Stimulated activated effector memory CD8-positive, alpha-beta T cell treated with anti-CD3 and anti-CD28 coated beads, Interleukin-12 subunit alpha, Interleukin-12 subunit beta, amount 100 ng/mL, for 72 hours (primary cell): Measurements from ENCODE around the gene PLAAT1.
A peak's percentile ranks its signal among the peaks of the same experiment; 100 is the strongest.

Source experiments
- ATAC-seq: fragments of 150-1000 bp; cut with Tn5 transposase; 2 replicates; pipeline ENCODE4 v1.10.0; 2021
- DNase-seq, 2 donors: peaks; one replicate each; pipeline ENCODE4 v3.0.0; 2021 to 2022; ENCODE audit warnings: low spot score in 2 of 2
- H3K27ac Mint-ChIP-seq: one replicate; pipeline ENCODE4 v1.8.0; 2022; ENCODE audit warnings: mild to moderate bottlenecking, mixed read lengths
- H3K36me3 Mint-ChIP-seq: one replicate; pipeline ENCODE4 v1.8.0; 2022; ENCODE audit warnings: mild to moderate bottlenecking, mixed read lengths
- H3K4me1 Mint-ChIP-seq: one replicate; pipeline ENCODE4 v1.8.0; 2022; ENCODE audit warnings: mixed read lengths
- H3K4me3 Mint-ChIP-seq: one replicate; pipeline ENCODE4 v1.8.0; 2022; ENCODE audit warnings: mild to moderate bottlenecking, mixed read lengths
- H3K9me3 Mint-ChIP-seq: one replicate; pipeline ENCODE4 v1.8.0; 2022; ENCODE audit warnings: mixed read lengths

Gene PLAAT1

GRCh38 chr3:193240850-193241706 is at the start of gene PLAAT1:
Gene PLAAT1, plus strand, starts transcription at chr3:193241222. Its CDS starts 14,429 bp downstream, at chr3:193255651.
- Mint-ChIP-seq H3K4me1 (no peaks in the 10 kb centered on the region), H3K27ac (no peak within 1 kb of the TSS), H3K36me3 (no peaks in the 10 kb centered on the region), H3K9me3 (peaks cover 2% of the 10 kb centered on the region), H3K4me3 (no peak within 1 kb of the TSS)
- no peak for DNase-seq
- ATAC-seq = peak; percentile 46

- Mint-ChIP-seq H3K36me3 (no peaks in the 10 kb centered on the region), H3K4me1 (no peaks in the 10 kb centered on the region), H3K4me3 (no peak overlapping the region), H3K9me3 (peaks cover 4% of the 10 kb centered on the region), H3K27ac (no peak overlapping the region)
- no peak for DNase-seq
- no peak for ATAC-seq
Observed at GRCh38 chr3:193194371-193194770, 46.7 kb upstream of the PLAAT1 start.

GRCh38 chr3:193196746-193197145 is 44.3 kb upstream of the PLAAT1 start:
- Mint-ChIP-seq H3K4me3 (no peak overlapping the region), H3K9me3 (no peaks in the 10 kb centered on the region), H3K36me3 (no peaks in the 10 kb centered on the region), H3K27ac (no peak overlapping the region), H3K4me1 (no peaks in the 10 kb centered on the region)
- DNase-seq = no peak
- ATAC-seq = no peak

GRCh38 chr3:193207290-193208273 is 33.4 kb upstream of the PLAAT1 start:
- H3K27ac Mint-ChIP-seq = no peak overlapping the region
- no peak for ATAC-seq
- H3K9me3 Mint-ChIP-seq = no peaks in the 10 kb centered on the region
- DNase-seq = no peak
- no peak overlapping the region for H3K4me3 Mint-ChIP-seq
- H3K4me1 Mint-ChIP-seq = no peaks in the 10 kb centered on the region
- H3K36me3 Mint-ChIP-seq = no peaks in the 10 kb centered on the region

- no peaks in the 10 kb centered on the region for H3K4me1 Mint-ChIP-seq
- no peak overlapping the region for H3K4me3 Mint-ChIP-seq
- DNase-seq (no peak), ATAC-seq (no peak)
- H3K36me3 Mint-ChIP-seq = no peaks in the 10 kb centered on the region
- H3K27ac Mint-ChIP-seq = no peak overlapping the region
- H3K9me3 Mint-ChIP-seq = peaks cover 2% of the 10 kb centered on the region
Observed at GRCh38 chr3:193210618-193211017, 30.4 kb upstream of the PLAAT1 start.

GRCh38 chr3:193211173-193211572 is 29.8 kb upstream of the PLAAT1 start:
- DNase-seq = no peak
- H3K4me3 Mint-ChIP-seq = no peak overlapping the region

GRCh38 chr3:193211984-193212383 is 29.0 kb upstream of the PLAAT1 start:
- DNase-seq (no peak), ATAC-seq (no peak)
- H3K36me3 Mint-ChIP-seq = no peaks in the 10 kb centered on the region
- H3K27ac Mint-ChIP-seq = no peak overlapping the region
- no peaks in the 10 kb centered on the region for H3K4me1 Mint-ChIP-seq
- H3K4me3 Mint-ChIP-seq = no peak overlapping the region
- H3K9me3 Mint-ChIP-seq = peaks cover 2% of the 10 kb centered on the region

More at GRCh38 chr3:193211173-193211572, 29.8 kb upstream of the PLAAT1 start:
- Mint-ChIP-seq H3K4me1 (no peaks in the 10 kb centered on the region), H3K27ac (no peak overlapping the region), H3K9me3 (peaks cover 2% of the 10 kb centered on the region), H3K36me3 (no peaks in the 10 kb centered on the region)
- ATAC-seq = no peak

GRCh38 chr3:193212844-193213243 is 28.2 kb upstream of the PLAAT1 start:
- DNase-seq (no peak), ATAC-seq (no peak)
- Mint-ChIP-seq H3K27ac (no peak overlapping the region), H3K4me3 (no peak overlapping the region), H3K9me3 (peaks cover 2% of the 10 kb centered on the region), H3K36me3 (no peaks in the 10 kb centered on the region), H3K4me1 (no peaks in the 10 kb centered on the region)

- ATAC-seq = no peak
- Mint-ChIP-seq H3K4me1 (no peaks in the 10 kb centered on the region), H3K9me3 (peaks cover 5% of the 10 kb centered on the region), H3K4me3 (no peak overlapping the region), H3K27ac (no peak overlapping the region), H3K36me3 (no peaks in the 10 kb centered on the region)
- DNase-seq = no peak
Observed at GRCh38 chr3:193214445-193214844, 26.6 kb upstream of the PLAAT1 start.

- H3K9me3 Mint-ChIP-seq = no peaks in the 10 kb centered on the region
- no peaks in the 10 kb centered on the region for H3K36me3 Mint-ChIP-seq
- H3K4me1 Mint-ChIP-seq = no peaks in the 10 kb centered on the region
- no peak for ATAC-seq
- H3K4me3 Mint-ChIP-seq = no peak overlapping the region
- DNase-seq = no peak
- no peak overlapping the region for H3K27ac Mint-ChIP-seq
Observed at GRCh38 chr3:193225302-193226125, 15.5 kb upstream of the PLAAT1 start.

- no peaks in the 10 kb centered on the region for H3K9me3 Mint-ChIP-seq
- DNase-seq (no peak), ATAC-seq (no peak)
Observed at GRCh38 chr3:193228206-193228605, 12.8 kb upstream of the PLAAT1 start.

GRCh38 chr3:193229851-193230420 is 11.1 kb upstream of the PLAAT1 start:
- H3K4me3 Mint-ChIP-seq = no peak overlapping the region
- no peak for DNase-seq
- ATAC-seq = no peak
- no peaks in the 10 kb centered on the region for H3K4me1 Mint-ChIP-seq
- H3K9me3 Mint-ChIP-seq = no peaks in the 10 kb centered on the region
- no peak overlapping the region for H3K27ac Mint-ChIP-seq
- H3K36me3 Mint-ChIP-seq = no peaks in the 10 kb centered on the region

More at GRCh38 chr3:193228206-193228605, 12.8 kb upstream of the PLAAT1 start:
- H3K27ac Mint-ChIP-seq = no peak overlapping the region
- H3K4me1 Mint-ChIP-seq = no peaks in the 10 kb centered on the region
- H3K4me3 Mint-ChIP-seq = no peak overlapping the region
- no peaks in the 10 kb centered on the region for H3K36me3 Mint-ChIP-seq

- no peak overlapping the region for H3K27ac Mint-ChIP-seq
- no peaks in the 10 kb centered on the region for H3K4me1 Mint-ChIP-seq
- H3K36me3 Mint-ChIP-seq = no peaks in the 10 kb centered on the region
- no peak overlapping the region for H3K4me3 Mint-ChIP-seq
- no peaks in the 10 kb centered on the region for H3K9me3 Mint-ChIP-seq
- DNase-seq = no peak
- ATAC-seq = no peak
Observed at GRCh38 chr3:193230610-193231009, 10.4 kb upstream of the PLAAT1 start.

- DNase-seq (no peak), ATAC-seq (no peak)
- H3K9me3 Mint-ChIP-seq = no peaks in the 10 kb centered on the region
- H3K36me3 Mint-ChIP-seq = no peaks in the 10 kb centered on the region
- H3K27ac Mint-ChIP-seq = no peak overlapping the region
- no peak overlapping the region for H3K4me3 Mint-ChIP-seq
- no peaks in the 10 kb centered on the region for H3K4me1 Mint-ChIP-seq
Observed at GRCh38 chr3:193231201-193231600, 9.8 kb upstream of the PLAAT1 start.
